ENCODE results near the gene FRYL.

DNA sequence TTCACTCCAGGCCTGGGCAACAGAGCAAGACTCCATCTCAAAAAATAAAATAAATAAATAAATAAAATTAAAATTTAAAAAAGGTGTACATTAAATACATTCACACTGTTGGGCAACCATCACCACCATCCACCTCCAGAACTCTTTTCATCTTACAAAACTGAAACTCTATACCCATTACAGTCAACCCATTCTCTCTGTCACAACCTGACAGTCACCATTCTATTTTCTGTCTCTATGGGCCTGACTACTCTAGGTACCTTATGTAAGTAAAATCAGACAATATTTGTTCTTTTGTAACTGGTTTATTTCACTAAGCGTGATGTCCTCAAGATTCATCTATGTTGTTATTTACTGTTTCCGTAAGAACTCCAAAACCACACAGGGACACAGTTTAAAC is 59.6 kb downstream of the FRYL start:
- TF ChIP-seq, protein P1, sequence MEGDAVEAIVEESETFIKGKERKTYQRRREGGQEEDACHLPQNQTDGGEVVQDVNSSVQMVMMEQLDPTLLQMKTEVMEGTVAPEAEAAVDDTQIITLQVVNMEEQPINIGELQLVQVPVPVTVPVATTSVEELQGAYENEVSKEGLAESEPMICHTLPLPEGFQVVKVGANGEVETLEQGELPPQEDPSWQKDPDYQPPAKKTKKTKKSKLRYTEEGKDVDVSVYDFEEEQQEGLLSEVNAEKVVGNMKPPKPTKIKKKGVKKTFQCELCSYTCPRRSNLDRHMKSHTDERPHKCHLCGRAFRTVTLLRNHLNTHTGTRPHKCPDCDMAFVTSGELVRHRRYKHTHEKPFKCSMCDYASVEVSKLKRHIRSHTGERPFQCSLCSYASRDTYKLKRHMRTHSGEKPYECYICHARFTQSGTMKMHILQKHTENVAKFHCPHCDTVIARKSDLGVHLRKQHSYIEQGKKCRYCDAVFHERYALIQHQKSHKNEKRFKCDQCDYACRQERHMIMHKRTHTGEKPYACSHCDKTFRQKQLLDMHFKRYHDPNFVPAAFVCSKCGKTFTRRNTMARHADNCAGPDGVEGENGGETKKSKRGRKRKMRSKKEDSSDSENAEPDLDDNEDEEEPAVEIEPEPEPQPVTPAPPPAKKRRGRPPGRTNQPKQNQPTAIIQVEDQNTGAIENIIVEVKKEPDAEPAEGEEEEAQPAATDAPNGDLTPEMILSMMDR (IDR thresholded peaks at IDR 0.05): no peak
- TF ChIP-seq POLR2A (IDR thresholded peaks at IDR 0.05): no peak
